HCT116 (cell line): ENCODE measurements around the gene ACTG1. TPM values are rescaled to one million over a fixed set of nuclear protein-coding genes. Genes with fewer than 3 reads are reported as not detected.

Experiments
- ATAC-seq: fragments of 200-7000 bp; cut with Tn5 transposase; 2 replicates; pipeline ENCODE4 v1.9.1; 2020; ENCODE audit warnings: mild to moderate bottlenecking, moderate library complexity
- BruUV-seq: library from RNA; stranded (reverse); fragments of 400-500 nt; replicated peaks from 2 replicates; lab custom pipeline; 2021; lab: Mats Ljungman, UMichigan
- CTCF ChIA-PET: fragments of 300-600 bp; sonication (Branson Sonifier 250); formaldehyde crosslinking; loops from one replicate; lab custom pipeline; 2021; ENCODE audit warnings: antibody characterized with exemption; lab: Charles Lee
- POLR2A ChIA-PET: fragments of 300-600, 350-600 bp; sonication (Branson Sonifier 250); formaldehyde crosslinking; loops from one replicate; lab custom pipeline; 2021; ENCODE audit warnings: antibody characterized with exemption; lab: Charles Lee
- RAD21 ChIA-PET, 2 experiments: fragments of 300-600 bp; sonication (Branson Sonifier 250); formaldehyde crosslinking; loops; one replicate each; lab custom pipeline; 2023; ENCODE audit warnings: low total read pairs in 2 of 2; ENCODE audit not compliant: uncharacterized antibody in 2 of 2, unreplicated experiment in 2 of 2, low non-redundant PET in 1 of 2; lab: Charles Lee
- DNase-seq: peaks from one replicate; pipeline ENCODE4 v3.0.0-alpha.2; 2010; ENCODE audit warnings: low read depth, low spot score
- H2AFZ ChIP-seq: fragments of 200-600 bp; shearing (Covaris generic), sonication (generic); 2 replicates; pipeline ENCODE4 v1.6.1; 2017; ENCODE audit warnings: low read depth, mixed run types, mixed read lengths, antibody characterized with exemption, low read length; ENCODE audit not compliant: poor library complexity, severe bottlenecking
- H3K27ac ChIP-seq: 2 replicates; pipeline ENCODE4 v1.5.1; 2012; ENCODE audit warnings: low read depth, low read length
- H3K27me3 ChIP-seq: fragments of 200-600 bp; sonication (generic); 2 replicates; pipeline ENCODE4 v1.6.1; 2016; ENCODE audit warnings: mixed run types, low read length, mixed read lengths; ENCODE audit not compliant: insufficient read depth
- H3K36me3 ChIP-seq, 2 experiments: fragments of 200-500 bp in 1 of 2; fragments of 200-600 bp in 1 of 2; sonication (Bioruptor generic) in 1 of 2; sonication (generic) in 1 of 2; 2 replicates each; pipeline versions ENCODE4 v1.5.1 to v1.6.1; 2014 to 2016; ENCODE audit warnings: low read length in 2 of 2, inconsistent platforms in 1 of 2, mixed read lengths in 1 of 2, mixed run types in 1 of 2; ENCODE audit not compliant: insufficient read depth in 2 of 2, control insufficient read depth in 1 of 2
- H3K4me1 ChIP-seq, 2 experiments: fragments of 200-600 bp in 1 of 2; sonication (generic) in 1 of 2; 2 replicates each; pipeline versions ENCODE4 v1.5.1 to v1.6.1; 2012 to 2017; ENCODE audit warnings: low read length in 2 of 2, inconsistent platforms in 1 of 2, mild to moderate bottlenecking in 1 of 2, mixed read lengths in 1 of 2, mixed run types in 1 of 2, moderate library complexity in 1 of 2; ENCODE audit not compliant: insufficient read depth in 2 of 2, control insufficient read depth in 1 of 2
- H3K4me2 ChIP-seq: fragments of 200-600 bp; sonication (generic); 2 replicates; pipeline ENCODE4 v1.6.1; 2017; ENCODE audit warnings: mixed run types, low read length, mixed read lengths
- H3K4me3 ChIP-seq, 2 experiments: fragments of 200-600 bp in 1 of 2; sonication (generic) in 1 of 2; replicated peaks in 1 of 2; 2 replicates each; pipeline ENCODE4 v1.5.1; 2011 to 2016; ENCODE audit warnings: low read length in 2 of 2, control low read depth in 1 of 2, low read depth in 1 of 2, mild to moderate bottlenecking in 1 of 2, mixed read lengths in 1 of 2, mixed run types in 1 of 2
- H3K79me2 ChIP-seq: fragments of 200-600 bp; sonication (generic); 2 replicates; pipeline ENCODE4 v1.6.1; 2017; ENCODE audit warnings: mild to moderate bottlenecking, mixed run types, low read length, moderate library complexity, mixed read lengths; ENCODE audit not compliant: insufficient read depth
- H3K9ac ChIP-seq: fragments of 200-600 bp; sonication (generic); 2 replicates; pipeline ENCODE4 v1.6.1; 2016; ENCODE audit warnings: low read length, mixed read lengths
- H3K9me2 ChIP-seq: fragments of 200-600 bp; sonication (generic), shearing (Covaris generic); 2 replicates; pipeline ENCODE4 v1.6.1; 2017; ENCODE audit warnings: mixed run types, mild to moderate bottlenecking, moderate library complexity; ENCODE audit not compliant: insufficient read depth
- H3K9me3 ChIP-seq, 2 experiments: fragments of 200-500 bp in 1 of 2; fragments of 200-600 bp in 1 of 2; sonication (Bioruptor generic) in 1 of 2; sonication (generic) in 1 of 2; 2 replicates each; pipeline ENCODE4 v1.6.1; 2014 to 2017; ENCODE audit warnings: low read length in 2 of 2, mixed read lengths in 2 of 2, inconsistent platforms in 1 of 2, low read depth in 1 of 2, mild to moderate bottlenecking in 1 of 2, mixed run types in 1 of 2, moderate library complexity in 1 of 2; ENCODE audit not compliant: control insufficient read depth in 1 of 2, insufficient read depth in 1 of 2
- H4K20me1 ChIP-seq: fragments of 200-600 bp; sonication (generic), shearing (Covaris generic); 2 replicates; pipeline ENCODE4 v1.6.1; 2017; ENCODE audit warnings: mixed run types, mild to moderate bottlenecking, moderate library complexity; ENCODE audit not compliant: insufficient read depth
- EGR1 ChIP-seq: IDR thresholded peaks from 2 replicates; pipeline ENCODE4 v1.6.1; 2012; ENCODE audit warnings: low read depth
- EZH2phosphoT487 ChIP-seq: fragments of 200-600 bp; IDR thresholded peaks from 2 replicates; pipeline ENCODE4 v1.6.1; 2018; ENCODE audit warnings: antibody characterized with exemption, borderline replicate concordance
- JUND ChIP-seq: IDR thresholded peaks from 2 replicates; pipeline ENCODE4 v1.6.1; 2012
- MAX ChIP-seq: IDR thresholded peaks from 2 replicates; pipeline ENCODE4 v1.6.1; 2012
- POLR2A ChIP-seq: IDR thresholded peaks from 2 replicates; pipeline ENCODE4 v1.7.0; 2011; ENCODE audit warnings: borderline replicate concordance; ENCODE audit not compliant: insufficient read depth, insufficient read length; ENCODE audit errors: extremely low read depth
- RAD21 ChIP-seq: IDR thresholded peaks from 2 replicates; pipeline ENCODE4 v1.6.1; 2012; ENCODE audit warnings: low read depth, mild to moderate bottlenecking
- TCF7L2 ChIP-seq: IDR thresholded peaks from 2 replicates; pipeline ENCODE4 v1.7.0; 2011; ENCODE audit warnings: borderline replicate concordance, inconsistent platforms; ENCODE audit not compliant: insufficient read depth, insufficient read length; ENCODE audit errors: extremely low read depth
- intact Hi-C: fragments of 100-400 bp; cut with micrococcal nuclease; formaldehyde crosslinking; loops from 2 replicates; pipeline ENCODE4 v1.10.0; 2022
- total RNA-seq: library from RNA; stranded (reverse); gene quantifications from one replicate; pipeline ENCODE4 v1.2.1, GENCODE V29; 2021; ENCODE audit not compliant: unreplicated experiment

The ACTG1 gene
- total RNA-seq, 1 experiment from 2014 or later = 6,223 TPM

- CTCF ChIA-PET = no interaction called here
- H3K9ac ChIP-seq = peak overlapping the region; percentile 96
These were observed 25.5 kb downstream of the ACTG1 start for GRCh38 chr17:81487089-81487486.

GRCh38 chr17:81486199-81486810, 26.3 kb downstream of the ACTG1 start:
- no peaks in the 10 kb centered on the region for H4K20me1 ChIP-seq
- H3K27ac ChIP-seq = no peak overlapping the region
- H3K4me1 ChIP-seq = peaks cover 22 to 57% of the 10 kb centered on the region in 2 experiments
- DNase-seq = no peak
- no peaks in the 10 kb centered on the region for H3K9me2 ChIP-seq
- ChIA-PET RAD21 (no interaction called here), CTCF (interaction anchor here (2.7 kb wide), 1 partner anchor 14 kb away, joined by 17 read pairs; no protein-coding TSS in a partner anchor), POLR2A (interaction anchor here (2.9 kb wide), 1 partner anchor 23 kb away, joined by 10 read pairs; no protein-coding TSS in a partner anchor)
- H3K79me2 ChIP-seq = no peaks in the 10 kb centered on the region; the same call in 1 of the 2 replicates
- H3K9ac ChIP-seq = no peak overlapping the region
- H3K4me2 ChIP-seq = no peak overlapping the region
- H3K36me3 ChIP-seq = no peaks in the 10 kb centered on the region
- H3K27me3 ChIP-seq = no peaks in the 10 kb centered on the region
- intact Hi-C loops = loop anchor here (5.0 kb wide), 2 partner anchors 189 to 344 kb away; partner anchors contain the start of gene SLC38A10
- H3K9me3 ChIP-seq = no peaks in the 10 kb centered on the region
- no peak overlapping the region for H2AFZ ChIP-seq
- no peak overlapping the region for H3K4me3 ChIP-seq
- TF ChIP-seq POLR2A (no peak), JUND (no peak), MAX (no peak), TCF7L2 (no peak), EGR1 (no peak), RAD21 (no peak)
- BruUV-seq = no TSS peak
- no peak for ATAC-seq

More at GRCh38 chr17:81487089-81487486, 25.5 kb downstream of the ACTG1 start:
- Histone ChIP-seq H3K4me1 (peaks cover 25 to 62% of the 10 kb centered on the region in 2 experiments), H3K79me2 (no peaks in the 10 kb centered on the region; the same call in 1 of the 2 replicates), H3K4me3 (peak overlapping the region; percentile 43 to 71), H3K9me2 (no peaks in the 10 kb centered on the region), H3K4me2 (peak overlapping the region; percentile 91), H2AFZ (no peak overlapping the region), H4K20me1 (no peaks in the 10 kb centered on the region), H3K9me3 (no peaks in the 10 kb centered on the region), H3K36me3 (no peaks in the 10 kb centered on the region), H3K27me3 (no peaks in the 10 kb centered on the region), H3K27ac (peak overlapping the region; percentile 99)
- DNase-seq (no peak), ATAC-seq (no peak)
- BruUV-seq = no TSS peak
- ChIA-PET POLR2A (interaction anchor here (2.9 kb wide), 1 partner anchor 22 kb away, joined by 10 read pairs; no protein-coding TSS in a partner anchor), RAD21 (no interaction called here)
- TF ChIP-seq EZH2phosphoT487 (no peak), JUND (no peak)
- intact Hi-C loops = loop anchor here (5.0 kb wide), 2 partner anchors 190 to 345 kb away; partner anchors contain the start of gene SLC38A10
